Measurements from ENCODE around the gene PTPRM. TPM values are rescaled to one million over a fixed set of nuclear protein-coding genes. Genes with fewer than 3 reads are reported as not detected.

Gene PTPRM
- total RNA-seq, 1 donor from 2014 or later, result 5.3 TPM

DNA sequence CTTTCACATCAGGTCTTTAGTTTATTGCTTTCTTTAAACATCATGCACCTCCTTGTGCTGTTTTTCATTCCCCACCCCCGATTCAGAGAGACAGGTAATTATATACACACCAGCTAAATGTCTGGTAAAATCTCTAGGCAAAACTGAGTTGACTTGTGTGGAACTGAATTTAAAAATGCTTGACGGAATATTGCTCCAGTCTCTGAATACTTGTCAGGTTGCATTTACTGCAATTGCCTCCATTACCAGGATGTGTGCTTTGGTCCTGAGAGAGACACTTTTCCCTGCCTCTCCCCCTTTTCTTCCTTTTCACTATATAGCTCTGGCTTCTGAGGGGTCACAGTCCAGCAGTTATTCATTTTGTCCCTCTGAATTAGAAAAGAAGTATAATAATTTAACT, 104.0 kb downstream of the PTPRM start:
- no peak for ATAC-seq

DNA sequence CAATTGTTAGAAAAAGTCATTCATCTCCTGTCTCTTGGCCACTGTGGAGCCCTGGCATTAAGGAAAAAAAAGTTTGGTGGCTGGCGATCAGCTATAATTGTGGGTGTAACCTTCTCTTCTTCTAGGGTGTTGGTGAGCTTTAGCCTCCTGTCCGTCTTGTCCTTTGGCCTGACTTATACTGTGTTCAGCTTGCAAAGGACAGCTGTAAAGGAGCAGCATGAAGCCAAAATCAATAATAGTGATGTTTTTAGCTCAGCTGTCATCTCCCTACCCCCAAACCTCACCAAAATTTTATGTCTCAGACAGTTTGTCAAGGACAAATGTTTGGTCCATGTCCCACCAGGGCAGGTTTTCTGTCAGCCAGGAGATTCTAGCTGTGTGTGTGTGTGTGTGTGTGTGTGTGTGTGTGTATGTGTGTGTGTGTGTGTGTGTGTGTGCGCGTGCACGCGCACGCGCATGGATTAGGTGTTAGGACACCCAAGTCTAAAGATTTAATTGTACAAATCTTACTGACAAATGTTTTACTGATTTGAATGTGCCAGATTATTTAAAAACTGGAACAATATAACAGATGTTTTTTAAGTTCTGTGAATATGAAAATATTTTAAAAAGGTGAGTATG, 109.2 kb downstream of the PTPRM start:
- ATAC-seq, result no peak

- ATAC-seq, result no peak
These were observed 109.9 kb downstream of the PTPRM start for GRCh38 chr18:7677001-7677400.

DNA sequence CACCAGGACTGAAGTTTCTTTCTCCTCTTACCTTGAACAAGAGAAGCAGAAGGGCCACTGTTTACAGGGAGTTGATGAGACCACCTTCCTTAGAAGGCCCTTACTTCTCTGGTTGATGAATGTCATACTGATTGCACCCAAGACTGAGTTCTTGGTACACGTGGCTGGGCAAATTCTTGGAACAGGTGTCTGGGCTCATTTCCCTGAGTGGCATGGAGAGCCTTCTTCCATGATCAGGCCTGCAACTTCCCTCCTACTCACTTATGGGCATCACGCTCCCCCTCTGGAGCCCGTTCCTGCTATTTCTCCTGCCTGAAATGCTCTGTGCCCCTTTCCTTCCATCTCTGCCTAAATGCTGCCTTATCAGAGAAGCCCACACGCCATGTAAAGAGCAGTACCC, 110.3 kb downstream of the PTPRM start:
- no peak for ATAC-seq

- ATAC-seq, result no peak
These were observed 111.3 kb downstream of the PTPRM start for GRCh38 chr18:7678389-7678788.

GRCh38 chr18:7678801-7679200, 111.7 kb downstream of the PTPRM start:
- no peak for ATAC-seq

DNA sequence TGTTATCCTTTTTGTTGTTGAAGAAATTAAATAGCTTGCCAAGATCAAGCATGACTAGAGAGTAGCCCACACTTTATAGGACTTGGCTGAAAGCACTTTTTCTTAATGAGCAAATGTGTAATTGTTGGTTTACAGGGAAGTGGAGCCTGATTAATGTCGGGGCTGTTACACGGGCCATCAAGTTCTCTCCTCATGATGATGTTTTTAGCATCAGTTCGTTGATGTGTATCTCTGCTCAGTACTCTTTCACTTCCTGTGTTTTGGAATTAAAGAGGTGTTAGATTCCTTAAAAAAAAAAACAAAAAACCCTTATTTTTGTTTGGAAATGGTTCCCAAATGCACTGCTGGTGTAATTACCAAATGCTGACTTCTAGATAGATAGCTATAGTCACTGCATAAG, 114.2 kb downstream of the PTPRM start:
- no peak for ATAC-seq

DNA sequence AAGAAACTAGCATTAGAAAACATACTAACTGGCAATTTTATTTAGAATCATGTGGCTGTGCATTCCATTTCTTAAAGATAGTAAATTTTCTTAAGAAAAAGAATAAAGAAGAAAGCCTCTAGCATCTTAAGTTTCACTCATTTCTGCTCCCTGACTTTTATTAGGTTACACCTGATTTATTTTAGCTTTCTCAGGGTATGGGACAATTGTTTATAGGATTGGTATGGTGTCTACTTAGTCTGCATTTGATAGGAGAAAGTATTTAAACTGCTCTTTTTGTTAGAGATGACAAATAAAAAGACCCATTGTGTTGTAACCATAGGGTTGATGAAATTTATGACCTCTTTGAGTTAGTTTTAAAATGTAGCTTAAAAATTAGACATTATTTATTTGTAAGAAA, 115.2 kb downstream of the PTPRM start:
- ATAC-seq, result no peak

GRCh38 chr18:7683753-7684152, 116.6 kb downstream of the PTPRM start:
- ATAC-seq, result no peak

DNA sequence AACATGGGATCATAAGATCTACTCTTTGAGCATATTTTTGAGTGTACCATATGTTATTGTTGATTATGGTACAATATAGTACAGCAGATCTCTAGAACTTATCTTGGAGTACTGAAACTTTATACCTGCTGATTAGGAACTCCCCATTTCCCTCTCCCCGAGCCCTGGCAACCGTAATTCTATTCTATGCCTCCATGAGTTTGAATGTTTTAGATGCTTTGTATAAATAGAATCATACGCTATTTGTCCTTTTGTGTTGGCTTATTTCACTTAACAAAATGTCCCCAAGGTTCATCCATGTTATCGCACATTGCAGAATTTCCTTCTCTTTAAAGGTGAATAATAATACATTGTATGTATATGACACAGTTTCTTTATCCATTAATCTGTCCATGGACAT, 117.2 kb downstream of the PTPRM start:
- ATAC-seq, result no peak

DNA sequence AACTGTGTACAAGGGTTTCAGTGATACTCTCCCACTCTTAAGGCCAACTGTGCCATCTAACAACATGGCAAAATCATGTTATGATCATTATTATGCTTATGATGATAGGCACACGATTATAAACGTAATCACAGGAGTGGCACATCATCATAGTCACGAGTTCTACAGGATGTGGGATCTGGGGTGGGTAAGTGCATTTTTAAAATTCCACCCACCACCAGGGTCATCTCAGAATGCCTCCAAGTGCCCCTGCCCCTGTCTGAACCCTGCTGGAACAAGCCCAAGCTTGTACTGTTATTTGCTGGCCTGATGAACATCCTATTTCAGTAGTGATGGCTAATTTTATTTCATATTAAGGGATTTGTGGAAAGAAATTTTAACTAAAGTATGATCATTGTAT, 117.8 kb downstream of the PTPRM start:
- no peak for ATAC-seq

DNA sequence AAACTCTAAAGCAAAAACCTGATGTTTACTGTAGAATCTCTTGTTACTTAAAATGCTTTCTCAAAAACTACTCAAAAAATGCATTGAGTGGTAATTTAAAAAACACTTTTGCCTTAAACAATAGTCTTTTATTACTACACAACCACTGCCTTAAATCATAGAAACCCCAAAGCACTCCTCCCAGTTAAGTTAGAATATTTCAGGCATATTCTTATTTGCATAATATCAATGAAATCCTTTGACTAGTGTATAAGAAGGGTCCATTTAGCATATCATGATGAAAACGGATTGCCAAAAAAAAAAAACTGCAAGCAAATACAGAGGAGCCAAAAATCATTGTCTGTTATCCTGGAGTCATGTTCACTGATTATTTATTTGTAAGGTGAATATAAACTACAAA, 119.2 kb downstream of the PTPRM start:
- no peak for ATAC-seq

DNA sequence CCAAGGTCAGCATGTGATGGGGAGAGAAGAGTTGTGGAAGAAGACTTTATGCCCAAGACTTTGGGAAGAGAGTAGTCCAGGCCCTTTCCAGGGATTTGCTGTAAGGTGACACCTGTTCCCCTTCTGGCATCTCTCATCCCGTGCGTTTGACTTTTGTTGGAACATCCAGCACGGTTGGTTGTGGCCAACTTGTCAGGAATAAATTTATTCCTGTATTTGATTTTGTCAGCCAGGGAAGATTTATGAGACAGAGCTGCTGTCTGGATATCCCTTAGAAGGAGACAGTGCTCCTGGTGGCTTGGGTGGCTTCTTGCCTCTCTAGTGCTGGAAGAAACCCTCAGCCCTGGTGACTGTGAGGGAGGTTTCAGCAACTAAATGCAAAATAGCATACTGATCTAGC, 121.5 kb downstream of the PTPRM start:
- no peak for ATAC-seq

- no peak for ATAC-seq
These were observed 124.1 kb downstream of the PTPRM start for GRCh38 chr18:7691206-7691605.

GRCh38 chr18:7696780-7697179, 129.7 kb downstream of the PTPRM start:
- no peak for ATAC-seq

DNA sequence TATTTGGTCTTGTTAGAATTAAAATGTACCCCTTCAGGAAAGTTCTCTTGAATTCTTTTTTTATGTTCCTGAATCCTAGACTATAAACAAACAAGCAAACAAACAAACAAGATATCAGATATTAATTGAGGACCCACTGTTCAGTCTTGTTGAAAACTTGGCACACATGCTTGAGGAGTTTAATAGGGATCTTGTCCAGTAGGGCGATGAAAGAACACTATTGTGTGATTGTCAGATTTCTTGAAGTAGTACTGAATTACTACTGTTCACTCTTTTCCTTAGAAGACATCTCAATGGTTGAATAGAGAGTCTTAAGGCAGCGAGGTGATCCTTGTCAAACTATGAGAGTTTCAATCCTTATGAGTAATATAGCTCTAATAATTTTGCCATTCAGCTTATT, 130.2 kb downstream of the PTPRM start:
- ATAC-seq, result no peak

- ATAC-seq, result no peak
These were observed 144.4 kb downstream of the PTPRM start for GRCh38 chr18:7711495-7711894.

DNA sequence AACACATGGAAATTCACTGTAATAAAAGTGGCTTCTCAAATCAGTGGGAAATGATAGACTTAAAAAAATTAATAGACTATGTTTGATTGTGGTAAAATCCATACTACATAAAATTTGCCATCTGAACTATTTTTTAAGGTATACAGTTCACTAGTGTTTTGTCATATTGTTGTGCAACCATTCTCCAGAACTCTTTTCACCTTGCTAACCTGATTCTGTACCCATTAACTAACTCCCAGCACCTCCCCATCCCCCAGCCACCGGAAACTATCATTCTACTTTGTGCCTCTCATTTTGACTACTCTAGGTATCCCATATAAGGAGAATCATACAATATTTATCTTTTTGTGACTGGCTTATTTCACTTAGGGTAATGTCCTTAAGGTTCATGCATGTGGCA, 153.3 kb downstream of the PTPRM start:
- no peak for ATAC-seq

DNA sequence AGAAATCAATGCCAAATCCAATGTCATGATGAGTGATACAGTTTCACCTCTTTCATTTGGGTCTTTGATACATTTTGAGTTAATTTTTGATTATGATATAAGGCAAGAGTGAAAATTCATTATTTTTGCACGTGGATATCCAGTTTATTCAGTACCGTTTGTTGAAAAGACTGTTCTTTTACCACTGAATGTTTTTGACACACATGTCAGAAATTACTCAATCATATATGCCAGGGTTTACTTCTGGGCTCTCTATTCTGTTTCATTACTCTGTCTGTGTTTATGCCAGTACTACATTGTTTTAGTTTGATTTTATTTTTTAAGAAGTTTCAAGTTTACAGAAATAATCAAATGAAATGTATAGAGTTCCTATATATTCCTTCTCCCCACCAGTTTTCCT, 154.4 kb downstream of the PTPRM start:
- no peak for ATAC-seq

DNA sequence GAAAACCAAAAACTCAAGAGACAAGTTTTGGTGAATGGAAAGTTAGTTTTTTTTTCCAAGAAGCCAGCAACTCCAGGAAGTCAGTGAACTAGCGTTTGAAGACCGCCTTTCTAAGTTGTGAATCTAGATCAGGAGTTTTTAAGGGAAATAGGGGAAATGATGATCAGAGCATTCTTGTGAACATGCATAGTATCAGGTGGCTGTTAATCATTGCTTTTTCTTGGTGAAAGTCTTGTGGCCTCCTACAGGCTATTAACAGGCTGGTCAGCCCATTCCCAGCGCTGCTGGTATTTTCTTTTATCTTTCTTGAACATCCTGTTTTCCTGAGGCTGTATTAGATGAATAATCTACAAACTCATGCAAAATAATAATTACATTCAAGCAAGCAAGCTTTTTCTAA, 155.8 kb downstream of the PTPRM start:
- ATAC-seq, result no peak

GRCh38 chr18:7723558-7723957, 156.4 kb downstream of the PTPRM start:
- no peak for ATAC-seq

GRCh38 chr18:7725473-7725872, 158.4 kb downstream of the PTPRM start:
- ATAC-seq, result no peak

DNA sequence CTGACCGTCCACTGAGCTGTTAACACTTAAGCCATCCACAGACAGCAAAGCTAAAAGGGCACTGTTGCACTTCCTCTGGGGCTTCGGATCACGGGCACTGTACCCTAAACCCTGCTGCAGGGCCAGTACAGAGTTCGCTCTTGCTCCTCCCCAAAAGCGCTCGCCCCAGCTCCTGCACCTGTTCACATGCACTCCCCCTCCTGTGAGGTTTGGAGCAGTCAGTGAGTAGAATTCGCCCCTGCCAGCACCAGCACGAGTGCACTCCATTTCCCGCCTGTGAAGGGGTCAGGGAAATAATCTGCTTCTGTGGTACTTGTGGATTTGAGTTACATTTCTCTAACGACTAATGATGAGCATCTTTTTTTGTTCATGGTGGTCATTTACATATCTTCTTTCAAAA, 158.8 kb downstream of the PTPRM start:
- ATAC-seq, result no peak

- no peak for ATAC-seq
These were observed 159.4 kb downstream of the PTPRM start for GRCh38 chr18:7726522-7726921.

DNA sequence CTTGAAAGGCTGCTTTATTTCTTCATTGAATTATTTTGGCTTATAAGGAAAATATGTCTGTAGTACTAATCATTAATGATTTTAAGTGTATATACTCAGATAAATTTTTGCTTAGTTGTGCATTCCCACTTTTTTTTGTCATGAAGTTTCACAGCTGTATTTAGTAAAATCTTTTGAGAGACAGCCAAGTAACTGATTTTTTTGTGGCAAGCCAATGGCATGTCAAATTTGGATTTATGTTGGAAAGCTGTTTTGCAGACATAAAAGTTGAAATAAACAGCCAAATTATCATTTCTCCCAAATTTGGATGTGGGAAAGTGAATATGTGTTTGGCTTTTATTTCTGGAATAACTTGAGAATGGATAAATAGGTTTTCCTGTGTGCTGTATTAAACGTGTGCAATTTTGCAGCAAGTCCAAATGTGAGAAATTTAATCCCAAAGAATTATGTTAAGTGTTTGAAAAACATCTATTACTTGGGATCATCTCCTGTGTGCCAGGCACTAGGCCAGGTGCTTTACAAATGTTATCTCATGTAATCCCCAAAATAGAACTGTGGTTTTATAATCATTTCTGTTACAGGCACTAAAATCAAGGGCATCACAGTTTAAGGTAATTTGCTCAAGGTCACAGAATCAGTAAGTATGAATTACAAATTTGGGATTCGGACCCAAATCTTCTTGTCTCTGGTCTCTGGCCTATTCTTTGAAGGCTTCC, 160.4 kb downstream of the PTPRM start:
- no peak for ATAC-seq

Data from esophagus mucosa (tissue), 1 donor.